Fibroblast of lung (primary cell): ENCODE results near the gene STX4. TPM values are rescaled to one million over a fixed set of nuclear protein-coding genes. Genes with fewer than 3 reads are reported as not detected.

Experiments used
- DNase-seq, 2 donors: peaks; one replicate each; pipeline versions ENCODE4 v3.0.0 to v3.0.0-alpha.2; 2010; ENCODE audit warnings: low read depth in 2 of 2
- H2AFZ ChIP-seq: 2 replicates; pipeline ENCODE4 v1.5.1; 2012; ENCODE audit warnings: low read length, control low read depth, inconsistent platforms
- H3K27ac ChIP-seq: 2 replicates; pipeline ENCODE4 v1.5.1; 2011; ENCODE audit warnings: low read length, control low read depth; ENCODE audit not compliant: insufficient read depth
- H3K27me3 ChIP-seq: 2 replicates; pipeline ENCODE4 v1.5.1; 2011; ENCODE audit warnings: mild to moderate bottlenecking, low read length; ENCODE audit not compliant: control insufficient read depth, insufficient read depth
- H3K36me3 ChIP-seq: 2 replicates; pipeline ENCODE4 v1.5.1; 2011; ENCODE audit warnings: low read length; ENCODE audit not compliant: control insufficient read depth, insufficient read depth
- H3K4me1 ChIP-seq: 2 replicates; pipeline ENCODE4 v1.5.1; 2011; ENCODE audit warnings: low read length; ENCODE audit not compliant: control insufficient read depth, insufficient read depth; ENCODE audit errors: extremely low read depth
- H3K4me2 ChIP-seq: 2 replicates; pipeline ENCODE4 v1.5.1; 2011; ENCODE audit warnings: low read length, control low read depth; ENCODE audit not compliant: insufficient read depth; ENCODE audit errors: extremely low read depth
- H3K4me3 ChIP-seq, 4 experiments: fragments of 200-600 bp in 1 of 4; sonication (generic) in 1 of 4; replicated peaks in 1 of 4; 2 replicates each; pipeline ENCODE4 v1.5.1; 2011 to 2016; ENCODE audit warnings: low read length in 4 of 4, low read depth in 3 of 4, mild to moderate bottlenecking in 3 of 4, control low read depth in 2 of 4, inconsistent platforms in 1 of 4, mixed read lengths in 1 of 4; ENCODE audit not compliant: insufficient read depth in 1 of 4; ENCODE audit errors: control extremely low read depth in 1 of 4
- H3K79me2 ChIP-seq: 2 replicates; pipeline ENCODE4 v1.5.1; 2012; ENCODE audit warnings: mild to moderate bottlenecking, low read length, inconsistent platforms; ENCODE audit not compliant: control insufficient read depth, insufficient read depth
- H3K9ac ChIP-seq: 2 replicates; pipeline ENCODE4 v1.5.1; 2011; ENCODE audit warnings: mild to moderate bottlenecking, low read length, control low read depth; ENCODE audit not compliant: insufficient read depth
- H3K9me3 ChIP-seq: 2 replicates; pipeline ENCODE4 v1.5.1; 2012; ENCODE audit warnings: low read depth, low read length; ENCODE audit not compliant: control insufficient read depth, insufficient read depth
- H4K20me1 ChIP-seq: 2 replicates; pipeline ENCODE4 v1.5.1; 2011; ENCODE audit warnings: low read length; ENCODE audit not compliant: control insufficient read depth, insufficient read depth; ENCODE audit errors: extremely low read depth
- CTCF ChIP-seq, 2 donors: IDR thresholded peaks in 1 of 2; conservative IDR thresholded peaks in 1 of 2; 1 replicate in 1 of 2; 2 replicates in 1 of 2; pipeline ENCODE4 v1.5.1; 2011 to 2012; ENCODE audit warnings: low read length in 2 of 2, control low read depth in 1 of 2, inconsistent platforms in 1 of 2, low read depth in 1 of 2, mild to moderate bottlenecking in 1 of 2
- EZH2 ChIP-seq: IDR thresholded peaks from 2 replicates; pipeline ENCODE4 v1.5.1; 2012; ENCODE audit warnings: low read length, control low read depth, mild to moderate bottlenecking; ENCODE audit errors: missing control alignments
- polyA plus RNA-seq, 2 donors: library from polyadenylated mRNA; depleted of rRNA in 1 of 2; stranded (reverse) in 1 of 2; unstranded in 1 of 2; fragments of >200 nt; gene quantifications; 2 replicates each; pipeline ENCODE4 v1.2.1, GENCODE V29; 2011 to 2012; ENCODE audit warnings: missing spikeins in 1 of 2
- total RNA-seq: library from RNA; depleted of rRNA; stranded (reverse); fragments of >200 nt; gene quantifications from 2 replicates; pipeline ENCODE4 v1.2.1, GENCODE V29; 2014

STX4 gene
- total and polyA plus RNA-seq, 2 donors (not counting 1 experiment from before 2014, with no cell fraction given): 37.5 to 42.8 TPM

DNA sequence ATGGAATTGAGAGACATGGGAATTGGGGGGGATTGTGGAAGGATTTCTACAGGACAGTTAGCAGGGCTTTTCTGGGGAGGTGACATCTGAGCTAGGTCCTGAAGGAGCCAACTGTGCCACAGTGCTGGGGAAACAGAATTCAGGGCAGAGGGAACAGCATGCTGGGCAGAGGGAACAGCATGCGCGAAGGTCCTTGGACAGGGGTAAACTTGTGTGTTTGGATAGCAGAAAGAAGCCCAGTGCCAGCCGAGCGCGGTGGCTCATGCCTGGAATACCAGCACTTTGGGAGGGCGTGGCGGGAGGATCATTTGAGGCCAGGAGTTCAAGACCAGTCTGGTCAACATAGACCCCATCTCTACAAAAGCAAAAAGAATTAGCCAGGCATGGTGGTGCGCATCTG, 26.8 kb upstream of the STX4 start:
- no peaks in the 10 kb centered on the region for H3K27me3 ChIP-seq
- no peaks in the 10 kb centered on the region for H4K20me1 ChIP-seq
- no peaks in the 10 kb centered on the region for H3K9me3 ChIP-seq
- no peak for TF ChIP-seq EZH2
- no peaks in the 10 kb centered on the region for H3K36me3 ChIP-seq
- no peak overlapping the region for H3K4me3 ChIP-seq
- DNase-seq: no peak
- H3K9ac ChIP-seq: no peak overlapping the region
- H3K27ac ChIP-seq: peak overlapping the region; percentile 18
- H2AFZ ChIP-seq: no peak overlapping the region
- no peak overlapping the region for H3K4me2 ChIP-seq
- H3K79me2 ChIP-seq: no peaks in the 10 kb centered on the region
- peaks cover 10% of the 10 kb centered on the region for H3K4me1 ChIP-seq

DNA sequence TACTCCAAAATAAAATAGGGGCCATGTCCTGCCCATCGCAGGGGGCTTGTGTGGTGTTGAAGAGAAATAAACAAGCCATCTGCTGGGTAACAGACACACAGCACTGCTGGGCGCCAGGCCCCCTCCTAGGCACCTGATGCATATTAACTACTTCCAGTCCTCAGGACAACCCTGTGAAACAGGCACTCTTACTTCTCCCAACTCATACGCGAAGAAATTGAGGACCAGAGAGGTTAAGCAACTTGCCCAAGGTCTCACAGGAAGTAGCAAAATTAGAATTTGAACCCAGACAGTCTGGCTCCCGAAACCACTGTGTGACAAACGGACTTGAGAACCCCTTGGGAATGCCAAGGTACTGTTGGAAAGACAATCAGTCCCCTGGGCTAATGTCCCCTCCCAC, 25.7 kb upstream of the STX4 start:
- no peak overlapping the region for H3K4me3 ChIP-seq
- H3K4me2 ChIP-seq: no peak overlapping the region

GRCh38 chr16:31008149-31008548, 25.2 kb upstream of the STX4 start:
- H3K4me3 ChIP-seq: no peak overlapping the region
- H3K79me2 ChIP-seq: no peaks in the 10 kb centered on the region
- H3K4me1 ChIP-seq: peaks cover 10% of the 10 kb centered on the region
- no peak for TF ChIP-seq CTCF (conservative IDR thresholded peaks at IDR 0.05 in 1 of 2, IDR thresholded peaks at IDR 0.05 in 1 of 2; ENCODE audit: low read depth in 1 of 2, low read length in 2 of 2)
- no peak for TF ChIP-seq EZH2
- H4K20me1 ChIP-seq: no peaks in the 10 kb centered on the region
- H3K27ac ChIP-seq: no peak overlapping the region
- no peak overlapping the region for H3K4me2 ChIP-seq
- no peaks in the 10 kb centered on the region for H3K9me3 ChIP-seq
- peak; percentile 39 to 94 for DNase-seq
- no peak overlapping the region for H3K9ac ChIP-seq
- no peaks in the 10 kb centered on the region for H3K36me3 ChIP-seq
- H3K27me3 ChIP-seq: peaks cover 5% of the 10 kb centered on the region
- no peak overlapping the region for H2AFZ ChIP-seq

More for the DNA sequence above, 25.7 kb upstream of the STX4 start:
- H3K36me3 ChIP-seq: no peaks in the 10 kb centered on the region
- peaks cover 10% of the 10 kb centered on the region for H3K4me1 ChIP-seq
- H3K27me3 ChIP-seq: peaks cover 5% of the 10 kb centered on the region
- H4K20me1 ChIP-seq: no peaks in the 10 kb centered on the region
- no peaks in the 10 kb centered on the region for H3K79me2 ChIP-seq
- TF ChIP-seq CTCF (conservative IDR thresholded peaks at IDR 0.05 in 1 of 2, IDR thresholded peaks at IDR 0.05 in 1 of 2; ENCODE audit: low read depth in 1 of 2, low read length in 2 of 2) (no peak), EZH2 (no peak)
- no peak overlapping the region for H3K27ac ChIP-seq
- H3K9me3 ChIP-seq: no peaks in the 10 kb centered on the region
- no peak overlapping the region for H3K9ac ChIP-seq
- DNase-seq: no peak
- no peak overlapping the region for H2AFZ ChIP-seq
